Effector CD4-positive, alpha-beta T cell (primary cell): ENCODE results near the gene MST1.
A peak's percentile ranks its signal among the peaks of the same experiment; 100 is the strongest.

Source experiments
- DNase-seq: peaks from one replicate; pipeline ENCODE4 v3.0.0-alpha.2; 2020

Gene MST1

DNA sequence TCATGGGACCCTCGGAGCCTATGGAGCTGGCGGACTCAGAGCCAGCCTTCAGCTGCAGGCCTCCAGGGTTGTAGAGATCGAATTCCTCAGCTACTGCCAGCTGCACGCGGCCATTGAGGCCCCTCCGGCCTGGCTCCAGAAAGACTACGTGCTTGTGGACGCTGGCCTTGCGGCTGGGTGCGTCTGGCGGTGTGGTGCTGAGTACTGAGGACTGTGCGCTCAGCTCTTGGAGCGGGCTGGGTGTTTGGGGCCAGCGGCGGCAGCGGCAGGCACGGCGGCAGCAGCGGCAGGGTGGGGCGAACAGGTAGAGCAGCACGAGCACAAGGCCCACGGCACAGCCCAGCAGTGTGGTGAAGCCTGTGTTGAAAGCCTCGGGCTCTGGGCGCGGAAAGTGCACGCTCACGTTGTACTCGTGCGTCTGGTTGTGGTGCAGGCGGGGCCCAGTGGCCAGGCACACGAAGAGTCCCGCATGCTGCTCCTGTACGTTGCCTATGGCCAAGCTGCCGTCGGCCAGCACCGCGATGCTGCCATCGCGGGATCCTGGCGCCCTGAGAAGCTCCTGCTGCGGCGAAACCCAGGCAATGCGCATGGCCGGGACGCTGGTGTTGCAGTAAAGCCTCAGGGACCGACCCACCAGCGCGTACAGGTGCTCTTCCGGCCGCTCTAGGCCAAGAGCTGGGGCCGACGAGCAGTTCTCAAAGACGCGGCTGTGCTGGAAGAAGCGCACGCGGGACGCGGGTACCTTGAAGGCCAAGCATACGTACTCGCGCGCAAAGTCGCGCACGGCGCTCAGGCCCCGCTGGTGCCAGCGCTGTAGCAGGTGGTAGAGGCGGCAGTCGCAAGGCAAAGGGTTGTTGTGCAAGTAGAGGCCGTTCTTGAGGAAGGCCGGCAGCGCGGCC is 28.9 kb upstream of the MST1 start:
- DNase-seq = peak; percentile 1

- DNase-seq = peak; percentile 0
These were observed 28.1 kb upstream of the MST1 start for GRCh38 chr3:49717211-49717958.

GRCh38 chr3:49716691-49717210 is 27.5 kb upstream of the MST1 start:
- DNase-seq = peak; percentile 1

- DNase-seq = peak; percentile 1
These were observed 26.9 kb upstream of the MST1 start for GRCh38 chr3:49716169-49716568.

GRCh38 chr3:49715611-49716121 is 26.4 kb upstream of the MST1 start:
- DNase-seq = no peak

GRCh38 chr3:49714728-49715550 is 25.7 kb upstream of the MST1 start:
- no peak for DNase-seq

GRCh38 chr3:49713336-49714105 is 24.2 kb upstream of the MST1 start:
- no peak for DNase-seq

- DNase-seq = no peak
These were observed 23.5 kb upstream of the MST1 start for GRCh38 chr3:49712631-49713317.

DNA sequence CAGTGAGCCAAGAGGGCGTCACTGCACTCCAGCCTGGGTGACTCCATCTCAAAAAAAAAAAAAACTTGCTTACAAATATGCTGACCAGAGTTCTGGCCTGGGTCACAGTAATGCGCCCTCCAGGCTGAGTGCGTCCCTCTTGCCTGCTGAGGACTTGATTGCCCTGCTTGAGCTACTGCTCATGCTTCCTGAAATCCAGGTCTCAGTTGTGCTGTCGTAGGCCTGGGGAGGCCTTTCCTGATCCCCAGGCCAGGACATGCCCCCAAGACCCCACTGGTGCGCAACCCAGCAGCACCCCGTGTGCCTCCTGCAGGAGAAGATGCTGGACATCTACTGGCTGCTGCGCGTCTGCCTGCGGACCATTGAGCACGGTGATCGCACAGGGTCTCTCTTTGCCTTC is 22.9 kb upstream of the MST1 start:
- DNase-seq = no peak

GRCh38 chr3:49711489-49711888 is 22.2 kb upstream of the MST1 start:
- no peak for DNase-seq

GRCh38 chr3:49709852-49710251 is 20.6 kb upstream of the MST1 start:
- DNase-seq = no peak

DNA sequence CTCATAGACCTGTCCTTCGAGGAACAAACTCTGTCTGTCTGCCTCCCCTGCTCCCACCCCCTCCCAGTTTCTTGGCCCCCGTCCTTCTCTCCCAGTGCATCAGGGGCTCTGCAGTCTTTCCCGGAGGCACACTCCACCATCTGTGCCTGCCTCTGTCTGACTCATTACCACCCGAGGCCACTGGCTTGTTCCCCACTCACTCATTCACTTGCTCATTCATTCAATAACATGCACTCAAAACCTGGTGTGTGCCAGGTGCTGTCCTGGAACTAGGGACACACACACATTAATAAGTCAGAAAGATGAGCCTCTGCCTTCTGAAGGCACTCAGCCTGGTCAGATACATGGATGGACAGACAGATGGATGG is 17.8 kb upstream of the MST1 start:
- DNase-seq = no peak

DNA sequence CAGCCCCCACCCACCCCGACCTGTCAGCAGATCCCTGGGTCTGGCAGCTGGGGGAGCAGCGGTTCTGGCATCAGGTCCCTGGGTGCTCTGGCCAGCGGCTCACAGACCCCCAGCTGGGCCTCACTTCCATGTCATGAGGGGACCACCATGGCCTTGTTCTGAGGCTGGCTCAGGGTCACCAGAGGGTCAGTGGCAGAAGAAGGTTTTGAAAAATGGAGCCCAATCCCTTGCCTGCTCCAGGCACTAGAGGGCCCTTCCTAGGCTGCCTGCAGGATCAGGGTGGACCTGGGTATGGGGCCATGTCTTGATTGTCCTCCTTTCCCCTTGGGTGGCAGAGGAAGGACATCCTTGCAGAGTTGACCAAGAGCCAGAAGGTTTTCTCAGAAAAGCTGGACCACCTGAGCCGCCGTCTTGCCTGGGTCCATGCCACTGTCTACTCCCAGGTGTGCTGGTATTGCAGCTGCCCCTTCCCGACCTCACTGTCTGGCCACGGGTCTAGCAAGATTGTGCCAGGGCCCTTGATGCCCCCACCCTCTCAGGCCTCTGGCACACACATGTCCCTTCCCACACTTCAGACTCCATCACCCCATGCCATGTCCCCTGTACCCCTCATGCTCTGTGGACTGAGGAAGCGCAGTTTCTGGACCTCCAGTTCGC is 17.3 kb upstream of the MST1 start:
- no peak for DNase-seq

GRCh38 chr3:49705390-49705960 is 16.2 kb upstream of the MST1 start:
- no peak for DNase-seq

DNA sequence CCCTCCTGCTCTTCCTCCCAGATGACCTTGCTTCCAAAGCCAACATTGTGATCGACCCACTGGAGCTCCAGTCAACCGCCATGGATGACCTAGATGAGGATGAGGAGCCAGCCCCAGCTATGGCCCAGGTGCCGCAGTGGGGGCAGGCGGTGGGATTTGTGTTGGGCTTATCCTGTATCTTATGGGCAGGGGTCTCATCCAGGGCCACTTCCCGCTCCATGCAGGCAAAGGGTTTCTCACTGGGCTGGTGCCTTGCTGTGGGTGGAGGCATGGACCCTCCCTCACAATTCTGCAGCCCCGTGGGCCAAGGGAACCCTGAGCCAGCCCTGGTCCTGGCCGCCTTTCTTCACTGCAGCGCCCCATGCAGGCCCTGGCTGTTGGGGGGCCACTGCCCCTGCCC is 15.4 kb upstream of the MST1 start:
- DNase-seq = no peak

DNA sequence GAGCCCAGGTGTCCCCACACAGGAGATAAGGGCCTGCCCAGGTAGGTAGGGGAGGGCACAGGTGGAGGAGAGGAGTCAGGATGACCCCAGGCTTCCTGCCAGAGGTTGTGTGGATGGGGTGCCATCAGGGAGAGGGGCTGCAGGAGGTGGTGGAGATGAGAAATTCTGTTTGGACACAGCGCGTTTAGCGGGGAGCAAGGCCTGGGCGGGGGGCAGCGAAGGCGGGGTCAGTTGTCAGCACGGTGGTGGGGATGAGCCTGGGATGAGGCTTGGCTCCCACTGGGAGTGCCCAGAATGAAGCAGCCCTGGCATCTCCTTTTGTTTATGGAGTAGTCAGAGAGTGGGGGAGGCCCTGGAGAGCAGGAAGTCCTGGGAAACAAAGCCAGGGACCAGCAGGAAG is 14.7 kb upstream of the MST1 start:
- DNase-seq = no peak

DNA sequence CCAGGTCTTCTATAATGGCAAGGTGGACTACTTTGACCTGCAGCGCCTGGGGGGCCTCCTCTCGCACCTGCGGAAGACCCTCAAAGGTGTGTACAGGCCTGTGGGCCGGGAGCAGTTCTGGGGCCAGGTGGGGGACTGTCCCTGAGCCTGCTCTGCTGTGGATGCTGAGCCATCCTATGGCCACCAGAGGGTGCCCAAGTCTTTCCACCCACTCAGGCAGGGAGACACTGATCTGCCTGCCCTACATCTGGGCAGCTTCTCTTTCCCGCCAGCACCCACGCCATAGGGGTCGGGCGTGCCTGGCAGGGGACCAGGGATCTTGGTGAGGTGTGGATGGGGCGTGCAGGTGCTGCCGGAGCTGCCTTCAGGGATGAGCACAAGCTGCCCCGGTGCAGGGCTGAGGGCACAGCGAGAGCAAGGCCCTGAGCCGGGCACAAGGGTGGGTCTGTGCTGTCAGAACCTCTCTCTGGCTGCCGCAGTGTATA is 14.2 kb upstream of the MST1 start:
- peak; percentile 51 for DNase-seq

- no peak for DNase-seq
These were observed 13.4 kb upstream of the MST1 start for GRCh38 chr3:49702672-49703071.

DNA sequence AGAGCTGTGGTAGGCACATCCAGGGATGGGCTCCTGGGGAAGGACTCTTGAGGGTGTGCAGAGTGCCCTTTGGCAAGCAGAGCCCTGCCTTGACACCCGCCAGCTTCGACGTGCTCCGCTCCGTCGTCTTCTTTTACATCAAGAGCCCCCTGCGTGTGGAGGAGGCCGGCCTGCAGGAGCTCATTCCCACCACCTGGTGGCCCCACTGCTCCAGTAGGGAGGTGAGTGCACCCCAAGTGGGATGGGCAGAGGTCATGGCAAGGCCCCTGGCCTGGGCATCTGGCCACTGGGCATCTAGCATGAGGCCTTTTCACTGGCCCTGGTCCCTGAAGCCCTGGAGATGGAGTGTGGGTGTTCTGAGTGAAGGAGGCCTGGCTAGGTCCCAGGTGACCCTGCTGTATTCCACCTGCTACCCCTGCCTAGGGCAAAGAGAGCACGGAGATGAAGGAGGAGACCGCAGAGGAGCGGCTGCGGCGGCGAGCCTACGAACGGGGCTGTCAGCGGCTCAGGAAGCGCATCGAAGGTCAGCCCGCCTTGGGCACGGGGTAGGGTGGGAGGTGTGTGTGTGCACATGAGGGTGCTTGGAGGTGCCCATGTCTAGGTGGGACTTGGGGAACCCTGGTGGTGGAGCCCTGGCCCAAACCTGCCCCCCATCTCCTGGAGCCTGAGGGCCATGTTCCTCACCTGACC is 12.3 kb upstream of the MST1 start:
- no peak for DNase-seq
